D721Med (cell line): ENCODE measurements around the gene NPBWR2.

Experiments used
- DNase-seq: peaks from one replicate; pipeline ENCODE4 v3.0.0; 2011; ENCODE audit warnings: low spot score; ENCODE audit not compliant: insufficient read length
- FAIRE-seq: peaks from 2 replicates; lab custom pipeline; 2011; peaks lifted over from hg19 to GRCh38; lab: Jason Lieb, UNC
- CTCF ChIP-seq: IDR thresholded peaks from 2 replicates; pipeline ENCODE4 v1.5.1; 2012; ENCODE audit warnings: mild to moderate bottlenecking, control low read depth; ENCODE audit not compliant: insufficient read depth; ENCODE audit errors: missing control alignments

The NPBWR2 gene

GRCh38 chr20:64076061-64076997, 31.0 kb downstream of the NPBWR2 start:
- FAIRE-seq (no peak), DNase-seq (no peak)
- TF ChIP-seq CTCF = no peak

DNA sequence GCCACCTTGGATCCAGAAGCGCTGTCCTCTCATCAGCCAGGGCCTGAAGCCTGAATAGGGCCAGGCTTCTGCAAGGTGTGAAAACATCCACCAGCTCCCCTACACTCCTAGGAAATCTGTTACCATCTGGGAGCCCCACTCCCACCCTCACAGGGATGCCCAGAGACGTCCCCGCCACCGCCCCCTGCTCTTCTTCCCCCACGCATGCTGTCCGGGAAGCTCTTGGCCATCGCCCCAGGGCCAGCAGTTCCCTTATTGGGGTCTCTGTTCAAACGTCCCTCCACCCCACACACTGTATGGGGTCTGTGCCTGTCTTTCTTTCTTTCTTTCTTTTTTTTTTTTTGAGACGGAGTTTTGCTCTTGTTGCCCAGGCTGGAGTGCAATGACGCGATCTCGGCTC, 31.8 kb downstream of the NPBWR2 start:
- no peak for FAIRE-seq
- no peak for DNase-seq
- TF ChIP-seq CTCF = no peak

DNA sequence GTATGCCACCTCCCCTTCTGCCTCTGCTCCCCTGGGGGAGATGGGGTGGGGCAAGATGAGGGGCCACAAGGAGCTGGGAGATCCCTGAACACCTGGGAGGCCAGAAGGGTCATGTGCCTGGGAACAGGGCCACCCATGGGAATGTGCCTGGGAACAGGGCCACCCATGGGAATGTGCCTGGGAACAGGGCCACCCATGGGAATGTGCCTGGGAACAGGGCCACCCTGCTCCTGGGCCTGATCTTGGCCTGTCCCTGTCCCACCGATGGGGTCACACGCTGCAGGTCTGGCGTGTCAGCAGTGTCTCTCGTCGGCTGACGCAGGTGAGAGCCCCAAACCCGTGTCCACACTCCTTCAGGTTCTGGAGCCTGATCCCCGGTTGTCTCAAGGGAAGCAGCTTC, 32.4 kb downstream of the NPBWR2 start:
- FAIRE-seq = no peak
- no peak for TF ChIP-seq CTCF
- no peak for DNase-seq

GRCh38 chr20:64074184-64074789, 33.1 kb downstream of the NPBWR2 start:
- DNase-seq = no peak
- FAIRE-seq = no peak
- TF ChIP-seq CTCF = no peak

GRCh38 chr20:64073476-64074183, 33.7 kb downstream of the NPBWR2 start:
- TF ChIP-seq CTCF = no peak

GRCh38 chr20:64072498-64073063, 34.8 kb downstream of the NPBWR2 start:
- DNase-seq (no peak), FAIRE-seq (no peak)
- TF ChIP-seq CTCF = no peak

More at GRCh38 chr20:64073476-64074183, 33.7 kb downstream of the NPBWR2 start:
- DNase-seq (no peak), FAIRE-seq (no peak)
